HepG2 (cell line): Measurements from ENCODE around the gene RHBDF2. TPM values are rescaled to one million over a fixed set of nuclear protein-coding genes. Genes with fewer than 3 reads are reported as not detected.

ENCODE experiments used
- CBFB ChIP-seq: sonication (generic); formaldehyde crosslinking; IDR thresholded peaks from 2 replicates; pipeline ENCODE4 v1.4.0; 2020; ENCODE audit warnings: missing genetic modification reagents
- DMAP1 ChIP-seq: IDR thresholded peaks from 2 replicates; pipeline ENCODE4 v1.6.1; 2016
- GMEB2 ChIP-seq: IDR thresholded peaks from 2 replicates; pipeline ENCODE4 v1.6.1; 2016; ENCODE audit warnings: missing biosample characterization, missing genetic modification reagents, low read depth
- HMGXB3 ChIP-seq: sonication (generic); formaldehyde crosslinking; IDR thresholded peaks from 2 replicates; pipeline ENCODE4 v1.4.0; 2020; ENCODE audit warnings: missing genetic modification reagents, borderline replicate concordance
- IKZF4 ChIP-seq: sonication (generic); formaldehyde crosslinking; IDR thresholded peaks from 2 replicates; pipeline ENCODE4 v1.5.1; 2020; ENCODE audit warnings: borderline replicate concordance, mild to moderate bottlenecking, low read depth, missing genetic modification reagents; ENCODE audit errors: not compliant biosample characterization
- JDP2 ChIP-seq: sonication (generic); formaldehyde crosslinking; IDR thresholded peaks from 2 replicates; pipeline ENCODE4 v1.8.1; 2022; ENCODE audit warnings: missing genetic modification reagents, borderline replicate concordance
- MATR3 ChIP-seq: sonication (generic); formaldehyde crosslinking; IDR thresholded peaks from 2 replicates; pipeline ENCODE4 v1.4.0; 2020; ENCODE audit warnings: missing genetic modification reagents
- PAF1 ChIP-seq: IDR thresholded peaks from 2 replicates; pipeline ENCODE4 v1.6.1; 2016; ENCODE audit warnings: missing genetic modification reagents, missing compliant biosample characterization
- PHF5A ChIP-seq: IDR thresholded peaks from one replicate; pipeline ENCODE4 v1.6.1; 2018; ENCODE audit warnings: low read depth, missing genetic modification reagents; ENCODE audit not compliant: unreplicated experiment
- RFX1 ChIP-seq: fragments of 450-650 bp; IDR thresholded peaks from 2 replicates; pipeline ENCODE4 v1.6.1; 2017
- SP4 ChIP-seq: sonication (generic); formaldehyde crosslinking; IDR thresholded peaks from 2 replicates; pipeline ENCODE4 v1.8.1; 2023; ENCODE audit warnings: mild to moderate bottlenecking, missing genetic modification reagents
- SSRP1 ChIP-seq: IDR thresholded peaks from 2 replicates; pipeline ENCODE4 v1.6.1; 2016; ENCODE audit warnings: control low read depth
- TIGD3 ChIP-seq: sonication (generic); formaldehyde crosslinking; IDR thresholded peaks from 2 replicates; pipeline ENCODE4 v1.5.1; 2020; ENCODE audit warnings: mild to moderate bottlenecking, missing genetic modification reagents, borderline replicate concordance
- U2AF2 ChIP-seq: fragments of 200-400 bp; formaldehyde crosslinking; IDR thresholded peaks from 2 replicates; pipeline ENCODE4 v1.6.1; 2017; ENCODE audit warnings: low read depth, mild to moderate bottlenecking, low read length
- ZBTB3 ChIP-seq: sonication (generic); formaldehyde crosslinking; IDR thresholded peaks from 2 replicates; pipeline ENCODE4 v1.4.0; 2020; ENCODE audit warnings: low read depth, mild to moderate bottlenecking, moderate library complexity, missing genetic modification reagents, borderline replicate concordance
- ZBTB8A ChIP-seq: sonication (generic); formaldehyde crosslinking; IDR thresholded peaks from 2 replicates; pipeline ENCODE4 v1.4.0; 2020; ENCODE audit warnings: mild to moderate bottlenecking, low read depth, missing genetic modification reagents, borderline replicate concordance
- ZNF496 ChIP-seq: sonication (generic); formaldehyde crosslinking; IDR thresholded peaks from 2 replicates; pipeline ENCODE4 v1.8.1; 2023; ENCODE audit warnings: mild to moderate bottlenecking, moderate library complexity, missing genetic modification reagents; ENCODE audit not compliant: insufficient replicate concordance
- ZNF550 ChIP-seq: sonication (generic); formaldehyde crosslinking; IDR thresholded peaks from 2 replicates; pipeline ENCODE4 v1.4.0; 2020; ENCODE audit warnings: mild to moderate bottlenecking, missing genetic modification reagents, borderline replicate concordance
- ZNF775 ChIP-seq: sonication (generic); formaldehyde crosslinking; IDR thresholded peaks from 2 replicates; pipeline ENCODE4 v1.4.0; 2020; ENCODE audit warnings: missing genetic modification reagents, mild to moderate bottlenecking, moderate library complexity, borderline replicate concordance
- polyA plus RNA-seq, 8 experiments: library from polyadenylated mRNA; depleted of rRNA in 3 of 8; stranded (reverse) in 7 of 8; unstranded in 1 of 8; fragments of >200 nt; fragmentation: Illumina TruSeq in 4 of 8; extraction: Trizol in 4 of 8; gene quantifications; 2 replicates each; pipeline versions ENCODE4 v1.2.1 to v1.2.3, GENCODE V29; 2011 to 2016; ENCODE audit warnings: low read depth in 4 of 8, missing spikeins in 1 of 8, mixed read lengths in 1 of 8; ENCODE audit not compliant: insufficient read depth in 1 of 8
- total RNA-seq, 5 experiments: library from RNA; depleted of rRNA; stranded (reverse); fragments of >200 nt; fragmentation: Illumina TruSeq; extraction: Trizol; gene quantifications; 2 replicates each; pipeline ENCODE4 v1.2.3, GENCODE V29; 2016; ENCODE audit warnings: low read depth in 1 of 5
- TF ChIP-seq, protein P1 (sequence below): sonication (generic); formaldehyde crosslinking; IDR thresholded peaks from 2 replicates; pipeline ENCODE4 v1.5.1; 2020; ENCODE audit warnings: mild to moderate bottlenecking, missing genetic modification reagents, moderate library complexity

Gene RHBDF2
- total and polyA plus RNA-seq, 2 of the 13 experiments (the other 11 are each of a cell fraction or from before 2014, with no cell fraction given): 7.8 to 24.2 TPM

DNA sequence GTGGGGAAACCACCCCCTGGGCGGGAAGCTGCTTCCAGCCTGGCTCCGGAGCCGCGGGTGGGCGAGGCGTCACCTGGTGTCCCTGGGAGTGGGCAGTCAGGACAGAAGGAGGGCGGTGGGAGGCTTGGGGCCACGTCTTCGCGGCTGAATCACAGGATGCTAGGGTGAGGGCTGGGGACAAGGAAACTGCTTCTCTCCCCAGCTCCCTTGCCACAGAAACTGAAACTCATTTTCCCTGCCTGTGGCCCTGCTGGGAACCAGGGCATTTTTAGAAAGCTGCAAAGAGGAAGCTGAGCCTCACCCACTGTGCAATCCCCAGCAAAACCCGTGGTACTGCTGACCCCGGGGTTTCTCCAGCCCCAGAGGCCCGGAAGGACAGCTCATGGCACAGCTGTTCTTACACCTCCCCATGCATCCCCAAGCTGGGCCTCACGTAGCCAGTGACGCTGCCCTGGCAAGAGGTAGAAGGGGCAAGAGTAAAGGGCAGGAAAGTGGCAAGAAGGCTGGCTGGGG is 8.2 kb downstream of the RHBDF2 start (continued):
- TF ChIP-seq, protein P1, sequence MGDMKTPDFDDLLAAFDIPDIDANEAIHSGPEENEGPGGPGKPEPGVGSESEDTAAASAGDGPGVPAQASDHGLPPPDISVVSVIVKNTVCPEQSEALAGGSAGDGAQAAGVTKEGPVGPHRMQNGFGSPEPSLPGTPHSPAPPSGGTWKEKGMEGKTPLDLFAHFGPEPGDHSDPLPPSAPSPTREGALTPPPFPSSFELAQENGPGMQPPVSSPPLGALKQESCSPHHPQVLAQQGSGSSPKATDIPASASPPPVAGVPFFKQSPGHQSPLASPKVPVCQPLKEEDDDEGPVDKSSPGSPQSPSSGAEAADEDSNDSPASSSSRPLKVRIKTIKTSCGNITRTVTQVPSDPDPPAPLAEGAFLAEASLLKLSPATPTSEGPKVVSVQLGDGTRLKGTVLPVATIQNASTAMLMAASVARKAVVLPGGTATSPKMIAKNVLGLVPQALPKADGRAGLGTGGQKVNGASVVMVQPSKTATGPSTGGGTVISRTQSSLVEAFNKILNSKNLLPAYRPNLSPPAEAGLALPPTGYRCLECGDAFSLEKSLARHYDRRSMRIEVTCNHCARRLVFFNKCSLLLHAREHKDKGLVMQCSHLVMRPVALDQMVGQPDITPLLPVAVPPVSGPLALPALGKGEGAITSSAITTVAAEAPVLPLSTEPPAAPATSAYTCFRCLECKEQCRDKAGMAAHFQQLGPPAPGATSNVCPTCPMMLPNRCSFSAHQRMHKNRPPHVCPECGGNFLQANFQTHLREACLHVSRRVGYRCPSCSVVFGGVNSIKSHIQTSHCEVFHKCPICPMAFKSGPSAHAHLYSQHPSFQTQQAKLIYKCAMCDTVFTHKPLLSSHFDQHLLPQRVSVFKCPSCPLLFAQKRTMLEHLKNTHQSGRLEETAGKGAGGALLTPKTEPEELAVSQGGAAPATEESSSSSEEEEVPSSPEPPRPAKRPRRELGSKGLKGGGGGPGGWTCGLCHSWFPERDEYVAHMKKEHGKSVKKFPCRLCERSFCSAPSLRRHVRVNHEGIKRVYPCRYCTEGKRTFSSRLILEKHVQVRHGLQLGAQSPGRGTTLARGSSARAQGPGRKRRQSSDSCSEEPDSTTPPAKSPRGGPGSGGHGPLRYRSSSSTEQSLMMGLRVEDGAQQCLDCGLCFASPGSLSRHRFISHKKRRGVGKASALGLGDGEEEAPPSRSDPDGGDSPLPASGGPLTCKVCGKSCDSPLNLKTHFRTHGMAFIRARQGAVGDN: peak; percentile 73
- TF ChIP-seq TIGD3 (CRISPR knock-in tag) (no peak), PHF5A (no peak), ZBTB3 (CRISPR knock-in tag) (no peak), ZNF550 (CRISPR knock-in tag) (no peak), ZNF496 (CRISPR knock-in tag) (no peak), SP4 (CRISPR knock-in tag) (no peak), IKZF4 (CRISPR knock-in tag) (no peak), ZNF775 (CRISPR knock-in tag) (no peak), RFX1 (no peak), DMAP1 (CRISPR knock-in tag) (no peak), PAF1 (CRISPR knock-in tag) (no peak), CBFB (no peak), GMEB2 (no peak), JDP2 (CRISPR knock-in tag) (no peak), SSRP1 (no peak), HMGXB3 (peak; percentile 54; the same call in 1 of the 2 replicates), U2AF2 (no peak), MATR3 (CRISPR knock-in tag) (no peak), ZBTB8A (no peak)
